COLO829 (cell line): ENCODE results near the gene TNS3.

ENCODE experiments used
- DNase-seq: peaks from one replicate; pipeline ENCODE4 v3.0.0; 2012; ENCODE audit warnings: low spot score

The TNS3 gene

GRCh38 chr7:47385536-47386125, 196.3 kb downstream of the TNS3 start:
- no peak for DNase-seq

GRCh38 chr7:47384755-47385535, 197.0 kb downstream of the TNS3 start:
- DNase-seq, result no peak

- DNase-seq, result no peak
Measured at GRCh38 chr7:47383696-47384445, 198.0 kb downstream of the TNS3 start.

- no peak for DNase-seq
Measured at GRCh38 chr7:47383072-47383471, 198.8 kb downstream of the TNS3 start.

- DNase-seq, result no peak
Measured at GRCh38 chr7:47382200-47382599, 199.7 kb downstream of the TNS3 start.

- no peak for DNase-seq
Measured at GRCh38 chr7:47381134-47381495, 200.8 kb downstream of the TNS3 start.

GRCh38 chr7:47380325-47381133, 201.4 kb downstream of the TNS3 start:
- no peak for DNase-seq

- peak; percentile 51 for DNase-seq
Measured at GRCh38 chr7:47379629-47380324, 202.1 kb downstream of the TNS3 start.

- no peak for DNase-seq
Measured at GRCh38 chr7:47378728-47379395, 203.0 kb downstream of the TNS3 start.

GRCh38 chr7:47377741-47378140, 204.2 kb downstream of the TNS3 start:
- no peak for DNase-seq

GRCh38 chr7:47376991-47377616, 204.8 kb downstream of the TNS3 start:
- DNase-seq, result no peak

- DNase-seq, result no peak
Measured at GRCh38 chr7:47375121-47375938, 206.6 kb downstream of the TNS3 start.

- no peak for DNase-seq
Measured at GRCh38 chr7:47374538-47374937, 207.4 kb downstream of the TNS3 start.

GRCh38 chr7:47373871-47374451, 207.9 kb downstream of the TNS3 start:
- DNase-seq, result no peak

- peak; percentile 74 for DNase-seq
Measured at GRCh38 chr7:47371733-47372368, 210.1 kb downstream of the TNS3 start.

- no peak for DNase-seq
Measured at GRCh38 chr7:47371317-47371716, 210.6 kb downstream of the TNS3 start.

- no peak for DNase-seq
Measured at GRCh38 chr7:47370461-47371042, 211.4 kb downstream of the TNS3 start.

GRCh38 chr7:47369736-47370135, 212.2 kb downstream of the TNS3 start:
- DNase-seq, result no peak
